GM12801 (cell line): Measurements from ENCODE around the gene CDK16.

Source experiments
- CTCF ChIP-seq: IDR thresholded peaks from one replicate; pipeline ENCODE4 v1.5.1; 2011; ENCODE audit warnings: control low read depth; ENCODE audit not compliant: insufficient read length; ENCODE audit errors: extremely low read depth

The CDK16 gene

DNA sequence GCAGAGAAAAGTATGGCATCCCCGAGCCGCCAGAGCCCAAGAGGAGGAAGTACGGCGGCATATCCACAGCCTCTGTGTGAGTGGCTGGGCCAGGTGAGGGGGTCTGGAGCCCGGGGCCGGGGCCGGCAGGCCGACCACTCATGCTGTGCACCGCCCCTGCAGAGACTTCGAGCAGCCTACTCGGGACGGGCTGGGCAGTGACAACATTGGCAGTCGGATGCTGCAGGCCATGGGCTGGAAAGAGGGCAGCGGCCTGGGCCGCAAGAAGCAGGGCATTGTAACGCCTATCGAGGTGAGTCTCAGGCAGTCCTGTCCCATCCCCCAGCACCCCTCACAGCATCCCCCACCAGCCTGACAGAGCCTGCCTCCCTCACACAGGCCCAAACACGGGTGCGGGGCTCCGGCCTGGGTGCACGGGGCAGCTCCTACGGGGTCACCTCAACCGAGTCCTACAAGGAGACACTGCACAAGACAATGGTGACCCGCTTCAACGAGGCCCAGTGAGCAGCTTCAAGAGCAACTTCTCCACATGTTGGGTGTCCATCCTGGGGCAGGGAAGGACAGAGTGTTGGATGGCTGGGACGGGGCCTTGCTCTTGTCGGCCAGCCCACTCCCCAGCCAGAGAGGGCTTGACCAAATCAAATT, 32.3 kb upstream of the CDK16 start:
- no peak for TF ChIP-seq CTCF

- no peak for TF ChIP-seq CTCF
These were observed 31.3 kb upstream of the CDK16 start for GRCh38 chrX:47187106-47187677.

DNA sequence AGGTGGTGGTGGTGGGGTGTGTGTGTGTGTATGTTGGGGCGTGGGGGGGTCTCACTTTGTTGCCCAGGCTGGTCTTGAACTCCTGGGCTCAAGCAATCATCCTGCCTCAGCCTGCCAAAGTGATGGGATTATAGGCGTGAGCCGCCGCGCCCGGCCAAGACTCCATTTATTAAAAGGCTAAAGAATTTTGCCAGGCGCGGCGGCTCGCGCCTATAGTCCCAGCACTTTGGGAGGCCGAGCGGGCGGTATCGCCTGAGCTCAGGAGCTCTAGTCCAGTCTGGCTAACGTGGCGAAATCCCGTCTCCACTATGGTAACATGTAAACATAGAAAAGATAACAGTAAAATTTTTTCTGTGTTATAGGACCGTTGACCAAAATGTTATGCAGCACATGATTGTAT, 28.6 kb upstream of the CDK16 start:
- TF ChIP-seq CTCF: no peak

DNA sequence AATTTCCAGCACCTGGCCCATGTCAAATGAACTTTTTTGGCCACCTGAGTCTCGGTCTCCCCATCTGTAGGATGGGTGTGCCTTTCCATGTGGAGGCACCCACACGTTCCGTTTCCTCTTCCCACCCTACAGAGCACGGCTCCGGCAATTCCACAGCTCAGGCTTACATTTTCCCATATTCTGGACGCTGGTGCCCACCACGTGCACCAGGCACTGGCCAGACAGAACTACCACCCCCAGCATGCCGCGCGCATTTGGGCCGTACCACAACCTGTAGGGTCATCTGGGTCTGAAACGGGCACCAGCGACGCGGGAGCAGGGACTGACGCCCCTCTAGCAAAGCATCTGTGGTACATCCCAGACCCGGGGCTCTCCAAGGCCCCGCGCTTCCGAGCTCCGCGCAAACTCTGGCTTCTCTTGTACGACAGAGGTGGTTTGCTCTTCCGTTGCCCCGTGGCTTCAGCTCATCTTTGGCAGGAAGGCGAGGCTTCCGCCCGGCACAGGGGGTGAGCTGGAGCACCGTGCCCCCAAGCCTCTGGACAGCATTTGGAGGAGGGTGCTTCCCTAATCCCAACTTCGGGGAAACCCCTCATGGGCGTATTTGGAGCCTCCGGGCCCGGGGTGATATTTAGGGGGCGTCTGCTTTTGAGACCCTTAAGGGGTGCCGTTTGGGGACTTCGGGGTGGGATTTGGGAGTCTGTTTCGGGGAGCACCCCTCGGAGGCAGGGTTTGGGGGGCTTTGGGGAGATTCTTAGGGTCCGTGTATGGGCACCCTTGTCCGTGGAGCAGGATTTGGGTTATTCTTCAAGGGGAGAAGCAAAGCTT, 27.8 kb upstream of the CDK16 start:
- no peak for TF ChIP-seq CTCF

DNA sequence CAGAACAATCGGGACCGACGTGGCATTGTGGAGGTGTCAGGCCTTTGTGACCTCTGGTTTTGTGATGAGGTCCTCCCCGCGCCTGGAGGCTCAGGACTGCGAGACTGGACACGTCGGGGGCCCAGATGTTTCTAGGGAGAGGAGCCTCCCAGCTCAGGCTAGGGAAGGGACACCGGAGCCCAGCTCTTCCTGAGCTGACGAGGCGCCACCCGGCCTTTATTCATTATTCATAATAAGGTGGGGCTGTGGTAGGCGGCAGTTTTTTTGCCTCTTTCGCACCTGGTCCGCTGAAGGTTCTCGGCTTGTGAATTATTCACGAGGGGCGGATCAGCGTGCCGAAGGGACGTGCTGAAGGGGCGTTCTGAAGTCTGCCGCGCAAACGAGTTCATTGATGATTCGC, 27.1 kb upstream of the CDK16 start:
- no peak for TF ChIP-seq CTCF

- no peak for TF ChIP-seq CTCF
These were observed 26.6 kb upstream of the CDK16 start for GRCh38 chrX:47191806-47192401.

DNA sequence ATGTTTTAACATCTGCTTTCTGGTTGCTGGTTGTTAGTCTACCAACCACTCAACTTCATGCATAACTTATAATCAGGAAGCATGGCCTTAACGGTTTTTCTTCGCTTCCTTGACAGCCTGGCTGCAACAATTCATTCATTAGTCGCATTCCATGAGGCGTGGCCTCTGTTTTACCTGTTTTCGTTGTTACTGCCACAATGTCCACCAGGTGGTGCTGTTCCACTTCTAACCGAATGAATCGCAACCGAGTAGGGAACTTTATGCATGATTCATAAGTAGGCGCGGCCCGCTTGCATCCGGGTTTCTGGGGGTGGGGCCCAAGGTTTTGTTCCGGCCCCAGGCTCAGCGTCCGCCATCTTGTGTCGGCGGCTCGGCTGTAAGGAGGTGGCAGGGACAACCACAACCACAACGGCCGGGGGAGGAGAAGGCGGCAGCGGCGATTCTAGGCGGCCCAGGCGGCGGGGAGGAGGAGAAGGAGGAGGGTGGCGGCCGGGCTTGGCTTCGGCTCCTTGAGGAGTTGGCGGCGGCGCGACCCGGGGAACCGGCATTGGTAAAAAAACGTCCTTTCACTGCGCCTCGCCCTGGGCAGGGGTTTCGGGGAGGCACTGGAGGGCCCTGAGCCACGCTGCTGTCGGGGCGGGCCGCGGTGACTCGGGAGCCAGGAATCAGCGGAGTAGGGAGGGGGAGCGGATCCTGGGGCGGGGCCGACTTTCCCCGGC, 24.8 kb upstream of the CDK16 start, which contains the start of gene UBA1:
TSS of gene UBA1 (plus strand) at position 355 of the 719 bp plus-strand sequence. CDS start 4,974 bp downstream, outside the sequence.
- no peak for TF ChIP-seq CTCF
